Right lobe of liver (tissue), 6 donors: ENCODE results near the gene C1orf216. TPM values are rescaled to one million over a fixed set of nuclear protein-coding genes. Genes with fewer than 3 reads are reported as not detected.

ENCODE experiments used
- ATAC-seq, 4 donors: fragments of 200-7000 bp; cut with Tn5 transposase; one replicate each; pipeline ENCODE4 v1.9.1; 2020; ENCODE audit warnings: mild to moderate bottlenecking in 4 of 4, moderate library complexity in 4 of 4
- DNase-seq, 3 donors: peaks; one replicate each; pipeline ENCODE4 v3.0.0-alpha.2; 2020
- H3K27ac ChIP-seq, 3 donors: fragments of 200-600 bp; one replicate each; pipeline ENCODE4 v1.8.0; 2022
- H3K27me3 ChIP-seq, 2 donors: fragments of 200-600 bp; one replicate each; pipeline ENCODE4 v1.8.0; 2022
- H3K36me3 ChIP-seq, 4 donors: fragments of 200-600 bp; sonication (generic) in 1 of 4; one replicate each; pipeline versions ENCODE4 v1.5.1 to v1.8.0; 2017 to 2022; ENCODE audit warnings: control low read depth in 1 of 4
- H3K4me1 ChIP-seq, 4 donors: fragments of 200-600 bp; sonication (generic) in 1 of 4; one replicate each; pipeline versions ENCODE4 v1.5.1 to v1.8.0; 2017 to 2022; ENCODE audit warnings: control low read depth in 1 of 4
- H3K4me3 ChIP-seq, 3 donors: fragments of 200-600 bp; one replicate each; pipeline ENCODE4 v1.8.0; 2022
- H3K9me3 ChIP-seq, 4 donors: fragments of 200-600 bp; sonication (generic) in 1 of 4; one replicate each; pipeline versions ENCODE4 v1.5.1 to v1.8.0; 2017 to 2022; ENCODE audit warnings: control low read depth in 1 of 4
- CTCF ChIP-seq, 4 donors: fragments of 200-600 bp in 3 of 4; fragments of 450-650 bp in 1 of 4; IDR thresholded peaks; one replicate each; pipeline versions ENCODE4 v1.5.1 to v1.8.0; 2016 to 2022; ENCODE audit warnings: antibody characterized with exemption in 4 of 4, mild to moderate bottlenecking in 2 of 4
- POLR2A ChIP-seq: fragments of 450-650 bp; IDR thresholded peaks from one replicate; pipeline ENCODE4 v1.6.1; 2017; ENCODE audit warnings: antibody characterized with exemption, mild to moderate bottlenecking
- WGBS: methylation state at CpG from one replicate; pipeline ENCODE4 v1.1.6; 2018; ENCODE audit warnings: low coverage, low lambda C conversion rate; ENCODE audit not compliant: insufficient coverage; ENCODE audit errors: missing lambda C conversion rate; 5-methylcytosine and 5-hydroxymethylcytosine counted together
- intact Hi-C, 2 donors: fragments of 100-400 bp; cut with DNase I; formaldehyde crosslinking; loops; one replicate each; pipeline versions ENCODE4 v1.11.2 to v1.14.1; 2022
- total RNA-seq, 6 experiments: library from RNA; depleted of rRNA in 2 of 6; stranded (reverse); fragments of >200 nt in 2 of 6; fragmentation: NEBNext Ultra II Directional in 3 of 6; extraction: Animal tissue kit (Norgen Biotek cat#: 25700) in 3 of 6; gene quantifications; one replicate each; pipeline versions ENCODE4 v1.1.0 to v1.2.4, GENCODE V29; 2016 to 2023
- donor health status: DM: no; HTN: yes; CAD: no.
- donor health status: DM: no; HTN: no; CAD: no.
- donor health status: DM: no; HTN: no; CAD: no.
- donor health status: DM: no; HTN: yes; CAD: no.
- donor health status: DM: no; HTN: yes; CAD: no.

The C1orf216 gene
- total RNA-seq, 6 experiments from 2014 or later = 2.2 to 4.2 (median 3.6) TPM

- TF ChIP-seq POLR2A (no peak), CTCF (IDR thresholded peaks at IDR 0.05) (no peak)
- no peak overlapping the region for H3K27ac ChIP-seq
- H3K9me3 ChIP-seq = no peaks in the 10 kb centered on the region
- no peaks in the 10 kb centered on the region for H3K4me1 ChIP-seq
- no peaks in the 10 kb centered on the region for H3K36me3 ChIP-seq
- no peaks in the 10 kb centered on the region for H3K27me3 ChIP-seq
- WGBS = 100% methylated on average over 1 of the region's 1 CpG
- no peak overlapping the region for H3K4me3 ChIP-seq
- intact Hi-C loops = no loop called here
- no peak for DNase-seq
- ATAC-seq = no peak
These were observed 18.4 kb upstream of the C1orf216 start for GRCh38 chr1:35737120-35737519.

- Histone ChIP-seq H3K27me3 (no peaks in the 10 kb centered on the region), H3K9me3 (no peaks in the 10 kb centered on the region), H3K36me3 (no peaks in the 10 kb centered on the region), H3K27ac (no peak overlapping the region), H3K4me1 (no peaks in the 10 kb centered on the region), H3K4me3 (no peak overlapping the region)
- ATAC-seq (no peak), DNase-seq (no peak)
- WGBS = 80% methylated on average over 3 of the region's 4 CpGs
- intact Hi-C loops = loop anchor here (5.0 kb wide), 1 partner anchor 160 kb away; no protein-coding TSS in a partner anchor
- TF ChIP-seq CTCF (IDR thresholded peaks at IDR 0.05) = no peak
- TF ChIP-seq POLR2A = no peak
These were observed 8.9 kb upstream of the C1orf216 start for GRCh38 chr1:35727434-35728040.

- no peaks in the 10 kb centered on the region for H3K9me3 ChIP-seq
- intact Hi-C loops = loop anchor here (5.0 kb wide), 1 partner anchor 159 kb away; no protein-coding TSS in a partner anchor
- no peak for TF ChIP-seq POLR2A
- peak; percentile 72 to 89 (median 88) for TF ChIP-seq CTCF (IDR thresholded peaks at IDR 0.05)
- H3K36me3 ChIP-seq = no peaks in the 10 kb centered on the region
- 59% methylated on average over 8 of the region's 11 CpGs for WGBS
- no peak overlapping the region for H3K4me3 ChIP-seq
- peak in 1 of 3 donors; percentile 30 for DNase-seq
- ATAC-seq = peak; percentile 92 to 96 (median 95)
- H3K4me1 ChIP-seq = no peaks in the 10 kb centered on the region
- no peak overlapping the region for H3K27ac ChIP-seq
- no peaks in the 10 kb centered on the region for H3K27me3 ChIP-seq
These were observed 8.1 kb upstream of the C1orf216 start for GRCh38 chr1:35726450-35727433.

- intact Hi-C loops = loop anchor here (5.0 kb wide), 1 partner anchor 158 kb away; no protein-coding TSS in a partner anchor
- DNase-seq = no peak
- 60% methylated on average over 4 of the region's 10 CpGs for WGBS
- no peak for ATAC-seq
- H3K9me3 ChIP-seq = no peaks in the 10 kb centered on the region
- no peak overlapping the region for H3K4me3 ChIP-seq
- H3K36me3 ChIP-seq = no peaks in the 10 kb centered on the region
- H3K27ac ChIP-seq = no peak overlapping the region
- TF ChIP-seq CTCF (IDR thresholded peaks at IDR 0.05) (no peak), POLR2A (no peak)
- no peaks in the 10 kb centered on the region for H3K4me1 ChIP-seq
- H3K27me3 ChIP-seq = no peaks in the 10 kb centered on the region
These were observed 6.9 kb upstream of the C1orf216 start for GRCh38 chr1:35725596-35725995.
